Measurements from ENCODE around the gene DOCK2. TPM values are rescaled to one million over a fixed set of nuclear protein-coding genes. Genes with fewer than 3 reads are reported as not detected.

Gene DOCK2
- total RNA-seq, 2 donors from 2014 or later, result 32.1 to 40.3 TPM

- Histone ChIP-seq H3K4me3 (no peak overlapping the region), H3K9me3 (no peaks in the 10 kb centered on the region), H3K36me3 (no peaks in the 10 kb centered on the region), H3K4me1 (ENCODE audit: control insufficient read depth in 1 of 2, low read depth in 2 of 2) (no peaks in the 10 kb centered on the region), H3K27ac (no peak overlapping the region), H3K27me3 (replicated peaks; ENCODE audit: insufficient read depth) (no peaks in the 10 kb centered on the region)
- no peak for TF ChIP-seq CTCF (IDR thresholded peaks at IDR 0.05)
- DNase-seq (ENCODE audit: low spot score) (no peak), ATAC-seq (ENCODE audit: insufficient number of reproducible peaks, low FRiP score, low read depth) (no peak)
These were observed 58.0 kb downstream of the DOCK2 start for GRCh38 chr5:169695025-169695625.

GRCh38 chr5:169695919-169696490, 58.9 kb downstream of the DOCK2 start:
- DNase-seq (ENCODE audit: low spot score) (no peak), ATAC-seq (ENCODE audit: insufficient number of reproducible peaks, low FRiP score, low read depth) (no peak)
- Histone ChIP-seq H3K4me1 (ENCODE audit: control insufficient read depth in 1 of 2, low read depth in 2 of 2) (no peaks in the 10 kb centered on the region), H3K36me3 (no peaks in the 10 kb centered on the region), H3K4me3 (no peak overlapping the region), H3K27me3 (replicated peaks; ENCODE audit: insufficient read depth) (no peaks in the 10 kb centered on the region), H3K27ac (no peak overlapping the region), H3K9me3 (no peaks in the 10 kb centered on the region)
- TF ChIP-seq CTCF (IDR thresholded peaks at IDR 0.05), result no peak

DNA sequence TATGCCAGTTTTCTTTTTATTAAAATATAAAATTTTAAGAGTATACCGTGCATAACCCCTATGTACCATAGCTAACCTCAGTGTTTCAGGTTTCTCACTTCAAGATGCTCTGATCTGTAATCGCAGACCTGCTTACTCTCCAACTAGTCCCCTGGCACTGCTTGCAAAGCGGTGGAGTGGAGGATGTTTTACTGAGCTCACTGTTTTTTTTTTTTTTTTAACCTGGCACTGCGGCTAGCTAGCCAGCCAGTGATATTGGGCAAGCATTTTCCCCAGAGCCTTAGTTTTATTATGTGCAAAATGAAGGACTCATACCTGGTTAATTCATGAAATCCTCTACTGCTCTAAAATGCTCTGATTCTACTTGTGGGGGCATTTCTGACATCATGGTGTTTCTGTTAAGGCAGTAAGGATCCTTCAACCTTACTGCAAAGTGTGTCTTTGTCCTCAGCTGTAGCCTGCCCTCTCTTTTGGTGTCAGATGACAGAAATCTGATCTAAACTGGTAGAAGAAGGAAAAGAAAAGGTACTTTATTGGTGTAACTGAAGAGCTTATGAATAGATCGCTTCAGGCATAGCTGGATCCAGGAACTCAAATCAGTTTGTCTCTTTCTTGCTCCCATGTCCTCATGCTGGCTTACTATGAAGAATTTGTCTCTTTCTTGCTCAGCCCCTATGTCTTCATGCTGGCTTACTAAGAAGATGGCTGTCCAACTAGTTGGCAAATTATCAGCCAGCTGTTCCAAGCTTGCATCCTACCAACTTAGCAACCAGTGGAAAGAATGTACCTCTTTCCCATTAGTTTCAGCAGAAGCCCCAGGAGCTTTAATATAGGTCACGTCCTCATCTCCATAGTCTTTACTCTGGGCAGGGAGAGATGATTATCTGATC, 59.8 kb downstream of the DOCK2 start:
- ATAC-seq (ENCODE audit: insufficient number of reproducible peaks, low FRiP score, low read depth) (no peak), DNase-seq (ENCODE audit: low spot score) (no peak)
- H3K9me3 ChIP-seq, result no peaks in the 10 kb centered on the region
- H3K4me1 ChIP-seq (ENCODE audit: control insufficient read depth in 1 of 2, low read depth in 2 of 2), result no peaks in the 10 kb centered on the region
- TF ChIP-seq CTCF (IDR thresholded peaks at IDR 0.05), result no peak
- H3K27me3 ChIP-seq (replicated peaks; ENCODE audit: insufficient read depth), result no peaks in the 10 kb centered on the region
- H3K27ac ChIP-seq, result no peak overlapping the region
- no peaks in the 10 kb centered on the region for H3K36me3 ChIP-seq
- H3K4me3 ChIP-seq, result no peak overlapping the region

GRCh38 chr5:169697511-169697890, 60.4 kb downstream of the DOCK2 start:
- Histone ChIP-seq H3K4me3 (no peak overlapping the region), H3K9me3 (no peaks in the 10 kb centered on the region), H3K27ac (no peak overlapping the region), H3K27me3 (replicated peaks; ENCODE audit: insufficient read depth) (no peaks in the 10 kb centered on the region), H3K4me1 (ENCODE audit: control insufficient read depth in 1 of 2, low read depth in 2 of 2) (no peaks in the 10 kb centered on the region), H3K36me3 (no peaks in the 10 kb centered on the region)
- ATAC-seq (ENCODE audit: insufficient number of reproducible peaks, low FRiP score, low read depth) (no peak), DNase-seq (ENCODE audit: low spot score) (no peak)
- no peak for TF ChIP-seq CTCF (IDR thresholded peaks at IDR 0.05)

DNA sequence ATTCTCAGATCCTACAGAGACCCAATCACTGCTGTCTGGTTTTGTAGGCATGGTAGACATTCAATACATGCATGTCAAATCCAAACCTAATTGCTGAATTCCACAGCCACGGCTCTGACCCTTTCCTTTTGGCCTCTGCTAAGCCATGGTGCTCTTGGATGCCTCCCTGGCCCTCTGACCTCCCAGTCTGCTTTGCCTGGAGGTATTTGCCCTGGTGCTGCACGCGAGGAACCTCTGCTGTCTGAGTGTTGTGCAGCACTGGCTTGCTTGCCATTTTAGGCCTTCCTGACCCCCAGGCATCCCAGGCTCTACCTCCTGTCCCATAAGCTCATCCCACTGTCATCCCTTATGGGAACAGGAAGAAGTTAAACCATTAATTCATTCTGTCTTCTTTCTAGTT, 60.9 kb downstream of the DOCK2 start:
- H3K27ac ChIP-seq, result no peak overlapping the region
- ATAC-seq (ENCODE audit: insufficient number of reproducible peaks, low FRiP score, low read depth), result no peak
- H3K27me3 ChIP-seq (replicated peaks; ENCODE audit: insufficient read depth), result no peaks in the 10 kb centered on the region
- H3K36me3 ChIP-seq, result no peaks in the 10 kb centered on the region
- H3K9me3 ChIP-seq, result no peaks in the 10 kb centered on the region
- no peak overlapping the region for H3K4me3 ChIP-seq
- DNase-seq (ENCODE audit: low spot score), result no peak
- H3K4me1 ChIP-seq (ENCODE audit: control insufficient read depth in 1 of 2, low read depth in 2 of 2), result no peaks in the 10 kb centered on the region
- no peak for TF ChIP-seq CTCF (IDR thresholded peaks at IDR 0.05)
